HEK293 (cell line): ENCODE data around the gene GALNT9.
A peak's percentile ranks its signal among the peaks of the same experiment; 100 is the strongest.

Source experiments
- CTCF ChIA-PET: fragments of 350-600 bp; formaldehyde crosslinking; extraction: SDS; loops from one replicate; lab custom pipeline; 2021; ENCODE audit warnings: antibody characterized with exemption; lab: Yijun Ruan, JAX
- POLR2A ChIA-PET: fragments of 300-600 bp; formaldehyde crosslinking; extraction: SDS; loops from one replicate; lab custom pipeline; 2020; ENCODE audit warnings: antibody characterized with exemption, inconsistent platforms; lab: Yijun Ruan, JAX
- H3K27ac ChIP-seq: fragments of 200-500 bp; sonication (Bioruptor generic); 2 replicates; pipeline ENCODE4 v1.5.1; 2014; ENCODE audit warnings: low read depth, low read length, control low read depth, inconsistent platforms; ENCODE audit errors: extremely low read depth
- H3K36me3 ChIP-seq, 2 experiments: fragments of 200-500 bp in 1 of 2; sonication (Bioruptor generic) in 1 of 2; 1 replicate in 1 of 2; 2 replicates in 1 of 2; pipeline ENCODE4 v1.5.1; 2014 to 2017; ENCODE audit warnings: inconsistent platforms in 2 of 2, low read length in 2 of 2; ENCODE audit not compliant: control insufficient read depth in 2 of 2, insufficient read depth in 1 of 2
- H3K4me1 ChIP-seq: fragments of 200-500 bp; sonication (Bioruptor generic); 2 replicates; pipeline ENCODE4 v1.5.1; 2014; ENCODE audit warnings: mild to moderate bottlenecking, low read length, inconsistent platforms; ENCODE audit not compliant: control insufficient read depth, insufficient read depth
- H3K4me3 ChIP-seq: 2 replicates; pipeline ENCODE4 v1.5.1; 2011; ENCODE audit warnings: low read depth, mild to moderate bottlenecking, control low read depth, low read length, moderate library complexity
- H3K9me3 ChIP-seq: fragments of 200-500 bp; sonication (Bioruptor generic); 2 replicates; pipeline ENCODE4 v1.5.1; 2014; ENCODE audit warnings: low read depth, low read length, inconsistent platforms; ENCODE audit not compliant: control insufficient read depth, insufficient read depth
- EGR2 ChIP-seq: fragments of 450-650 bp; formaldehyde crosslinking; IDR thresholded peaks from 2 replicates; pipeline ENCODE4 v1.5.1; 2016; ENCODE audit warnings: low read depth, missing biosample characterization, missing genetic modification characterization
- HOXA7 ChIP-seq: sonication (generic); formaldehyde crosslinking; IDR thresholded peaks from 2 replicates; pipeline ENCODE4 v1.8.1; 2022; ENCODE audit warnings: missing genetic modification reagents, borderline replicate concordance
- KLF1 ChIP-seq: fragments of 450-650 bp; formaldehyde crosslinking; IDR thresholded peaks from 2 replicates; pipeline ENCODE4 v1.5.1; 2016; ENCODE audit warnings: missing biosample characterization, missing genetic modification characterization
- KLF7 ChIP-seq: fragments of 450-650 bp; formaldehyde crosslinking; IDR thresholded peaks from 2 replicates; pipeline ENCODE4 v1.5.1; 2016; ENCODE audit warnings: missing biosample characterization, missing genetic modification characterization, borderline replicate concordance
- MYNN ChIP-seq: fragments of 450-650 bp; formaldehyde crosslinking; IDR thresholded peaks from 2 replicates; pipeline ENCODE4 v1.5.1; 2016; ENCODE audit warnings: missing biosample characterization, missing genetic modification characterization, borderline replicate concordance
- OSR2 ChIP-seq: fragments of 450-650 bp; formaldehyde crosslinking; IDR thresholded peaks from 2 replicates; pipeline ENCODE4 v1.5.1; 2016; ENCODE audit warnings: missing biosample characterization, missing genetic modification characterization
- SP3 ChIP-seq: fragments of 450-650 bp; formaldehyde crosslinking; IDR thresholded peaks from 2 replicates; pipeline ENCODE4 v1.5.1; 2016; ENCODE audit warnings: missing biosample characterization, missing genetic modification characterization
- WT1 ChIP-seq: fragments of 450-650 bp; formaldehyde crosslinking; IDR thresholded peaks from 2 replicates; pipeline ENCODE4 v1.5.1; 2016; ENCODE audit warnings: missing biosample characterization, missing genetic modification characterization
- ZEB2 ChIP-seq: fragments of 450-650 bp; formaldehyde crosslinking; IDR thresholded peaks from 2 replicates; pipeline ENCODE4 v1.5.1; 2016; ENCODE audit warnings: missing biosample characterization, missing genetic modification characterization
- ZFHX2 ChIP-seq: fragments of 450-650 bp; formaldehyde crosslinking; conservative IDR thresholded peaks from 2 replicates; pipeline ENCODE4 v1.5.1; 2016; ENCODE audit warnings: missing biosample characterization, missing genetic modification characterization
- ZIC2 ChIP-seq: fragments of 450-650 bp; formaldehyde crosslinking; IDR thresholded peaks from 2 replicates; pipeline ENCODE4 v1.5.1; 2016; ENCODE audit warnings: missing biosample characterization, missing genetic modification characterization
- ZNF174 ChIP-seq: fragments of 450-650 bp; formaldehyde crosslinking; IDR thresholded peaks from 2 replicates; pipeline ENCODE4 v1.5.0; 2017; ENCODE audit warnings: missing biosample characterization, mild to moderate bottlenecking, missing genetic modification characterization
- ZNF184 ChIP-seq: fragments of 450-650 bp; IDR thresholded peaks from 2 replicates; pipeline ENCODE4 v1.5.1; 2018; ENCODE audit warnings: missing biosample characterization, mild to moderate bottlenecking, missing genetic modification characterization
- ZNF202 ChIP-seq: fragments of 450-650 bp; formaldehyde crosslinking; IDR thresholded peaks from 2 replicates; pipeline ENCODE4 v1.5.1; 2016; ENCODE audit warnings: missing biosample characterization, missing genetic modification characterization, borderline replicate concordance
- ZNF239 ChIP-seq: fragments of 450-650 bp; formaldehyde crosslinking; IDR thresholded peaks from 2 replicates; pipeline ENCODE4 v1.5.1; 2016; ENCODE audit warnings: missing biosample characterization, missing genetic modification characterization
- ZNF248 ChIP-seq: fragments of 450-650 bp; formaldehyde crosslinking; IDR thresholded peaks from 2 replicates; pipeline ENCODE4 v1.5.1; 2017; ENCODE audit warnings: missing biosample characterization, missing genetic modification characterization
- ZNF394 ChIP-seq: fragments of 450-650 bp; formaldehyde crosslinking; IDR thresholded peaks from 2 replicates; pipeline ENCODE4 v1.5.1; 2016; ENCODE audit warnings: missing biosample characterization, missing genetic modification characterization, mild to moderate bottlenecking, moderate library complexity, borderline replicate concordance
- ZNF423 ChIP-seq: fragments of 450-650 bp; formaldehyde crosslinking; IDR thresholded peaks from 2 replicates; pipeline ENCODE4 v1.5.1; 2016; ENCODE audit warnings: missing biosample characterization, missing genetic modification characterization
- ZNF521 ChIP-seq: fragments of 450-650 bp; formaldehyde crosslinking; IDR thresholded peaks from 2 replicates; pipeline ENCODE4 v1.5.1; 2017; ENCODE audit warnings: missing biosample characterization, mild to moderate bottlenecking, missing genetic modification characterization
- ZNF555 ChIP-seq: fragments of 450-650 bp; formaldehyde crosslinking; conservative IDR thresholded peaks from 2 replicates; pipeline ENCODE4 v1.5.1; 2017; ENCODE audit warnings: missing biosample characterization, mild to moderate bottlenecking, missing genetic modification characterization, inconsistent platforms
- ZNF585B ChIP-seq: fragments of 450-650 bp; formaldehyde crosslinking; IDR thresholded peaks from 2 replicates; pipeline ENCODE4 v1.5.1; 2016; ENCODE audit warnings: missing biosample characterization, missing genetic modification characterization
- ZNF626 ChIP-seq: fragments of 450-650 bp; sonication (Bioruptor Pico); formaldehyde crosslinking; IDR thresholded peaks from 2 replicates; pipeline ENCODE4 v1.5.1; 2018; ENCODE audit warnings: missing biosample characterization, missing genetic modification characterization, inconsistent platforms
- ZNF654 ChIP-seq: fragments of 450-650 bp; formaldehyde crosslinking; IDR thresholded peaks from 2 replicates; pipeline ENCODE4 v1.5.1; 2016; ENCODE audit warnings: low read depth, missing biosample characterization, missing genetic modification characterization
- ZNF660 ChIP-seq: fragments of 450-650 bp; IDR thresholded peaks from 2 replicates; pipeline ENCODE4 v1.5.1; 2018; ENCODE audit warnings: missing biosample characterization, mild to moderate bottlenecking, missing genetic modification characterization
- TF ChIP-seq, protein P1 (sequence below): fragments of 450-650 bp; formaldehyde crosslinking; IDR thresholded peaks from 2 replicates; pipeline ENCODE4 v1.5.1; 2017; ENCODE audit warnings: missing biosample characterization, missing genetic modification characterization

The GALNT9 gene

GRCh38 chr12:132202929-132203721 is 126.3 kb downstream of the GALNT9 start:
- no peaks in the 10 kb centered on the region for H3K9me3 ChIP-seq
- ChIA-PET POLR2A (no interaction called here), CTCF (no interaction called here)
- no peaks in the 10 kb centered on the region for H3K4me1 ChIP-seq
- no peaks in the 10 kb centered on the region for H3K36me3 ChIP-seq
- no peak overlapping the region for H3K27ac ChIP-seq
- TF ChIP-seq EGR2 (tag by site-specific recombination) (peak; percentile 85), SP3 (no peak), KLF7 (tag by site-specific recombination) (no peak), KLF1 (tag by site-specific recombination) (0 out of 2 replicates have a peak, but pooled peaks have one; percentile 31), ZFHX2 (tag by site-specific recombination) (peak; percentile 78)
- no peak overlapping the region for H3K4me3 ChIP-seq

- Histone ChIP-seq H3K4me1 (no peaks in the 10 kb centered on the region), H3K9me3 (no peaks in the 10 kb centered on the region), H3K36me3 (no peaks in the 10 kb centered on the region), H3K27ac (no peak overlapping the region), H3K4me3 (no peak overlapping the region)
- CTCF ChIA-PET, result no interaction called here
- POLR2A ChIA-PET, result no interaction called here
- TF ChIP-seq HOXA7 (no peak), ZNF174 (no peak), ZNF654 (no peak), ZNF521 (tag by site-specific recombination) (no peak), ZEB2 (tag by site-specific recombination) (no peak), ZNF660 (tag by site-specific recombination) (no peak), ZNF202 (tag by site-specific recombination) (no peak), ZNF248 (tag by site-specific recombination) (no peak), MYNN (tag by site-specific recombination) (no peak), ZIC2 (tag by site-specific recombination) (no peak), ZNF239 (tag by site-specific recombination) (no peak), ZNF626 (tag by site-specific recombination) (no peak), ZNF585B (tag by site-specific recombination) (no peak), ZNF394 (no peak), ZNF184 (tag by site-specific recombination) (no peak), ZNF555 (no peak), ZNF423 (tag by site-specific recombination) (no peak), WT1 (tag by site-specific recombination) (no peak), OSR2 (tag by site-specific recombination) (no peak)
- TF ChIP-seq, protein P1, sequence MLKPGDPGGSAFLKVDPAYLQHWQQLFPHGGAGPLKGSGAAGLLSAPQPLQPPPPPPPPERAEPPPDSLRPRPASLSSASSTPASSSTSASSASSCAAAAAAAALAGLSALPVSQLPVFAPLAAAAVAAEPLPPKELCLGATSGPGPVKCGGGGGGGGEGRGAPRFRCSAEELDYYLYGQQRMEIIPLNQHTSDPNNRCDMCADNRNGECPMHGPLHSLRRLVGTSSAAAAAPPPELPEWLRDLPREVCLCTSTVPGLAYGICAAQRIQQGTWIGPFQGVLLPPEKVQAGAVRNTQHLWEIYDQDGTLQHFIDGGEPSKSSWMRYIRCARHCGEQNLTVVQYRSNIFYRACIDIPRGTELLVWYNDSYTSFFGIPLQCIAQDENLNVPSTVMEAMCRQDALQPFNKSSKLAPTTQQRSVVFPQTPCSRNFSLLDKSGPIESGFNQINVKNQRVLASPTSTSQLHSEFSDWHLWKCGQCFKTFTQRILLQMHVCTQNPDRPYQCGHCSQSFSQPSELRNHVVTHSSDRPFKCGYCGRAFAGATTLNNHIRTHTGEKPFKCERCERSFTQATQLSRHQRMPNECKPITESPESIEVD, result no peak
Observed at GRCh38 chr12:132201391-132202120, 127.8 kb downstream of the GALNT9 start.
